ENCODE results near the gene LAMTOR2.
A peak's percentile ranks its signal among the peaks of the same experiment; 100 is the strongest.
"Not testable (repeated sequence)": the region's sequence is repeated elsewhere in the genome, so short reads cannot be mapped to it uniquely, and the experiment has no call there.

The LAMTOR2 gene

GRCh38 chr1:156054500-156055280, at the start of gene LAMTOR2:
Gene LAMTOR2 (plus strand): TSS chr1:156054782. CDS start chr1:156054890, 108 bp downstream.
- peak; percentile 86 to 99 (median 98) for DNase-seq

DNA sequence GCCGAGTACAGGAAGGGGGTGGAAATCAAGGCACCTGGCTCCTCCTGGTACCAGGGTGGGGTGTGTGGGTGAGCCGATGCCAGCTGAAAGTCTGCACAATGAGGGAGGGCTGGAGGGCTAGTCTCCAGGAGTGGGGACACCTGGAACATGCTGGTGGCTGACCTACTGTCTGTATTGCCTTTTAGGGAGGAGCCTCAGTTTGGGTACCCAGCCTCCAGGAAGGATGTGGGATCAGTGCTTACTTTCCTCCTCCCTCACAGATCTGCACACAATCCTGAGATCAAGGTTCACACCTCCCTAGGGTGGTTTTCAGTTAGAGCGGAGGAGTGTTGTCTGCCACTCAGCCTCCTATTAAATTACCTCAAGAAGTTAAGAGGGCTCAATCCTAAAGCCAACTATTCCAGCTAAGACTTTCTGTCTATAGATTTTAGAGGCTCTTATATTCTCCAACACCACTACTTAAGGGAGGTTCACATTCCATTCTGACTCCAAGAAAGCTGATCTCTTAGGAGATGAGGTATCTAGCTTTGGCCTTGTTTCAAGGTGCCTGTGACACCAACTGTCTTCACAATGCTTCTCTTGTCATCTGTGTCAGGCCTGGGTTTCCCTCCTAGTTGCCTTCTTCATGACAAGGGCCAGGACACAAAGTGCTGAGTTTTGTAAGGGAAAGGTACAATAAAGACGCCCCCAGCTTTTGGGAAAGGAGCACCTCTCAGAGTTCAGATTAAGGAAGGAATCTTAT, 49.6 kb upstream of the LAMTOR2 start:
- DNase-seq = no peak

GRCh38 chr1:156006666-156007376, 47.8 kb upstream of the LAMTOR2 start:
- DNase-seq = no peak

DNA sequence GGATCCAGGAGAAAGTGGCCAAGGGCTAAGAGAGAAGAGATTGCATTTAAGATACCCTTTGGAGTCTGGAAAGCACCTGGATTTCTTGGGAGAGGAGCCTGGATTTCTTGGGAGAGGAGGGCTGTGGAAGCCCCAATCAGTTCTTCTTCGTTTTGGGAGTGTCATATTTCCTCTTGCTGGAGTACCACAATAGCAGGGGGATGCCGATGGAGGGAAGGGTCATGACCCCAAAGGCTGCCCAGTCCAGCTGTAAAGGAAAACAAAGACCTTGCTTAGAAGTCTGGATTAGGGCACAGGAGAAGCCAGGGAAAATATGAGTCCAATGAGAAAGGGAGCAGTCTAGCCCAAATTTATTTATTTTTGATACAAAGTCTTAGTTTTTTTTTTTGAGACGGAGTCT, 45.2 kb upstream of the LAMTOR2 start:
- no peak for DNase-seq

- DNase-seq = no peak
Measured at GRCh38 chr1:156012051-156012817, 42.3 kb upstream of the LAMTOR2 start.

DNA sequence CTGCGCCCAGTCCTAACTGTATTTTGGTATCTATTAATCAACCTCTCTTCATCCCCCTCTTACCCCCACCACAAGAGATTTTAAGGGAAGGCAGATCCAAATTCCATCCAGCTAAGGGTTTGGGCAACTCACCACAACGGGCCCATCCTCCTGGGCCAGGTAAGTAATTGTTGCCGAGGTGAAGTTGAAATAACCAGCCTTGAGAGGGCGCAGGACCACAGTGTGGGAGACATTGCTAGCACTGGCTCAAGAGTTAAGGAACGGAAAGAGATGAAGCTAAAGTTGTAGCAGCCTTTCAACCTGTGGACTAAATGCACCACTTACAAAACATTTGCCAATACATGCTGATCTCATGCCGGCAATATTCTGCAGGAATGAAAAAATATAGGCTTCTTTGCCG, 39.8 kb upstream of the LAMTOR2 start:
- no peak for DNase-seq

- DNase-seq = no peak
Measured at GRCh38 chr1:156019946-156020292, 34.7 kb upstream of the LAMTOR2 start.

DNA sequence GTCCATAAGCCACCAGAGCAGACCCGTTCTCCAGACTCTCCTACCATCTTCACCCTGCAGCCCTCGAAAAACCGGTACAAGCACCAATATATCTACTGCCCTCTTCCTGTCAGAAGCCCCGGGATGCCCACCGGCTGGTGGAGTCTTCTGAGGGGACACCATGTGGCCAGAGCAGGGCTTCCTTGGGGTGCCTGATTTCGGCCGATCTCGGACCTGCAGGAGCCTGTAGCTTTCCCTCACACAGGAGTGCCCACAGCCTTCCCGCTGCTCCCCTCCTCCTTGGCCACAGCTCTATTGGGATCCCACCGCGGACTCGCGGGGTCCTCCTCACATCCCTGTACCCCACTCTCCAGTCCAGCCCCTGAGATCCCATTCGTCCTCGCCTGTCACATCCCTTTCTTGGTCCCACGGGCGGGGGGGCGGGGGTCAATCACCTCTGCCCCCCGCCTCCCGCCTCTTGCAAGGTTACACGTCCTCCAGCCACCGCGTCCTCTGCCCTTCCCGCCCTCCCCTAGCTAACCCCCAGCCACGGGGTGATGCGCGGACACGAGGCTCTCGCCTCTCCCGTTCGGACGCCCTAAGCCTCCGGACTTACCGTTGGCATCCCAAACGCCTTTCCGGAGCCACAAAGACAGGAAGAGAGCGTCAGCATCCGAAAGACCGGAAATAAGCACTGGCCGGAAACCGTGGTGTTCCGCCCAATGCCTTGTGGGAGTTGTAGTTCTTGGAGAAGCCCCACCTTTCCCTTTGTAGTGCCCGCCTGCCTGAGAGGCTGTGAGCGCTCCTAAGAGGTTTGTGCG, 34.1 kb upstream of the LAMTOR2 start, which contains the start of gene SSR2:
SSR2 (minus strand) TSS at position 659 of the 800 bp plus-strand sequence. CDS start 784 bp downstream, outside the sequence.
- DNase-seq = peak in 57 of 58 donors; percentile 26 to 95 (median 82)

DNA sequence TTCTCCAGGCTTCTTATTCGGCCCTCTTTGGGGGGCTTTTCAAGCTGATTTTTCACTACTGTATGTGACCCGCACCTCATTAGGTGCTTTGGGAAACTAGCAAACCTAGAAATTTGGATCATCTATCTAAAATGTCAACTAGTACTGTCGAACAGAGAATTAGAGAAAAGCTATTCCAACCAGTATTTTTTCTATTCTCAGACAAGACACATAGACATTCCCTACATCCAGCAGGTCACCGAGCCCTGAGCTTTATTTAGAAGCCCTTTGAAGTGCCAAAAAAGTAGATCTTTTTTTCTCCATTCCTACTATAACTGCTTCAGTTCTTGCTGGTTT, 33.5 kb upstream of the LAMTOR2 start:
- no peak for DNase-seq

- DNase-seq = no peak
Measured at GRCh38 chr1:156021954-156022353, 32.6 kb upstream of the LAMTOR2 start.

GRCh38 chr1:156024801-156025200, 29.8 kb upstream of the LAMTOR2 start:
- no peak for DNase-seq

- DNase-seq = peak in 11 of 58 donors; percentile 1 to 13 (median 7)
Measured at GRCh38 chr1:156025876-156026275, 28.7 kb upstream of the LAMTOR2 start.

- DNase-seq = no peak
Measured at GRCh38 chr1:156026588-156026987, 28.0 kb upstream of the LAMTOR2 start.

- no peak for DNase-seq
Measured at GRCh38 chr1:156033011-156033410, 21.6 kb upstream of the LAMTOR2 start.

- not testable (repeated sequence) for DNase-seq
Measured at GRCh38 chr1:156034991-156035390, 19.6 kb upstream of the LAMTOR2 start.

GRCh38 chr1:156042828-156043227, 11.8 kb upstream of the LAMTOR2 start:
- DNase-seq = no peak

- no peak for DNase-seq
Measured at GRCh38 chr1:156045076-156045475, 9.5 kb upstream of the LAMTOR2 start.

GRCh38 chr1:156048663-156049258, 5.8 kb upstream of the LAMTOR2 start:
- DNase-seq = no peak

- DNase-seq = peak in 35 of 58 donors; percentile 4 to 77 (median 33)
Measured at GRCh38 chr1:156050376-156050775, 4.2 kb upstream of the LAMTOR2 start.
